Breast epithelium (tissue), 3 donors: Measurements from ENCODE around the gene WNT11.

Source experiments
- POLR2A ChIP-seq: fragments of 450-650 bp; IDR thresholded peaks from one replicate; pipeline ENCODE4 v1.6.1; 2016; ENCODE audit warnings: antibody characterized with exemption, mild to moderate bottlenecking, moderate library complexity
- POLR2AphosphoS5 ChIP-seq, 3 donors: sonication (generic); formaldehyde crosslinking; IDR thresholded peaks; one replicate each; pipeline ENCODE4 v1.6.1; 2017; ENCODE audit warnings: antibody characterized with exemption in 3 of 3
- TF ChIP-seq, protein P1 (sequence below), 3 donors: fragments of 450-650 bp; IDR thresholded peaks; one replicate each; pipeline ENCODE4 v1.5.1; 2016 to 2017; ENCODE audit warnings: antibody characterized with exemption in 3 of 3, mild to moderate bottlenecking in 3 of 3, moderate library complexity in 3 of 3

DNA sequence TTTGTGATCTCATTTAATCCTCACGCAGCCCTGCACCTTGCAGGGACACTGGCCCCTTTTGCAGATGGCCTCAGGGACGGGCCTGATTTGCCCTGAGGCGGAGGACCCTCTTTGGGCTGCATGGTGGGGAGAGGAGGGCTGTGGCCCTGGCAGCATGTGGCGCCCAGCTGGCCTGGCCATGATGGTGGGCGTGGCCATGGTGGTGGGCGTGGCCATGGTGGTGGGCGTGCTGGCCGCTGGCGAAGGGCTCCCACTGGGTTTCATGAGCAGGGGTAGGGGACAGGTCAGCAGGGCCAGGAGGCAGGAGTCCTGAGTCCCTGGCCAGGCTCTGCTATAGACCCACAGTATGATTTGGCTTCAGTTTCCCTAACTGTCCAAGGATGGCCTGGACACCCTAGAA is 13.1 kb downstream of the WNT11 start:
- TF ChIP-seq, protein P1, sequence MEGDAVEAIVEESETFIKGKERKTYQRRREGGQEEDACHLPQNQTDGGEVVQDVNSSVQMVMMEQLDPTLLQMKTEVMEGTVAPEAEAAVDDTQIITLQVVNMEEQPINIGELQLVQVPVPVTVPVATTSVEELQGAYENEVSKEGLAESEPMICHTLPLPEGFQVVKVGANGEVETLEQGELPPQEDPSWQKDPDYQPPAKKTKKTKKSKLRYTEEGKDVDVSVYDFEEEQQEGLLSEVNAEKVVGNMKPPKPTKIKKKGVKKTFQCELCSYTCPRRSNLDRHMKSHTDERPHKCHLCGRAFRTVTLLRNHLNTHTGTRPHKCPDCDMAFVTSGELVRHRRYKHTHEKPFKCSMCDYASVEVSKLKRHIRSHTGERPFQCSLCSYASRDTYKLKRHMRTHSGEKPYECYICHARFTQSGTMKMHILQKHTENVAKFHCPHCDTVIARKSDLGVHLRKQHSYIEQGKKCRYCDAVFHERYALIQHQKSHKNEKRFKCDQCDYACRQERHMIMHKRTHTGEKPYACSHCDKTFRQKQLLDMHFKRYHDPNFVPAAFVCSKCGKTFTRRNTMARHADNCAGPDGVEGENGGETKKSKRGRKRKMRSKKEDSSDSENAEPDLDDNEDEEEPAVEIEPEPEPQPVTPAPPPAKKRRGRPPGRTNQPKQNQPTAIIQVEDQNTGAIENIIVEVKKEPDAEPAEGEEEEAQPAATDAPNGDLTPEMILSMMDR (IDR thresholded peaks at IDR 0.05): no peak
- no peak for TF ChIP-seq POLR2A
- no peak for TF ChIP-seq POLR2AphosphoS5 (IDR thresholded peaks at IDR 0.05)
